ENCODE data around the gene NXPH3.
"Not testable (repeated sequence)": the region's sequence is repeated elsewhere in the genome, so short reads cannot be mapped to it uniquely, and the experiment has no call there.

Gene NXPH3

GRCh38 chr17:49575679-49576087, at the start of gene NXPH3:
Gene NXPH3 (plus strand): TSS chr17:49575871. CDS start chr17:49576220, 349 bp downstream.
- peak; percentile 68 for DNase-seq (ENCODE audit: low read depth)

- DNase-seq (ENCODE audit: low read depth), result no peak
Measured at GRCh38 chr17:49527927-49528651, 47.6 kb upstream of the NXPH3 start.

- DNase-seq (ENCODE audit: low read depth), result no peak
Measured at GRCh38 chr17:49528966-49529365, 46.7 kb upstream of the NXPH3 start.

GRCh38 chr17:49530118-49530517, 45.6 kb upstream of the NXPH3 start:
- DNase-seq (ENCODE audit: low read depth), result no peak

GRCh38 chr17:49543860-49544259, 31.8 kb upstream of the NXPH3 start:
- DNase-seq (ENCODE audit: low read depth), result no peak

- DNase-seq (ENCODE audit: low read depth), result no peak
Measured at GRCh38 chr17:49545007-49545660, 30.5 kb upstream of the NXPH3 start.

DNA sequence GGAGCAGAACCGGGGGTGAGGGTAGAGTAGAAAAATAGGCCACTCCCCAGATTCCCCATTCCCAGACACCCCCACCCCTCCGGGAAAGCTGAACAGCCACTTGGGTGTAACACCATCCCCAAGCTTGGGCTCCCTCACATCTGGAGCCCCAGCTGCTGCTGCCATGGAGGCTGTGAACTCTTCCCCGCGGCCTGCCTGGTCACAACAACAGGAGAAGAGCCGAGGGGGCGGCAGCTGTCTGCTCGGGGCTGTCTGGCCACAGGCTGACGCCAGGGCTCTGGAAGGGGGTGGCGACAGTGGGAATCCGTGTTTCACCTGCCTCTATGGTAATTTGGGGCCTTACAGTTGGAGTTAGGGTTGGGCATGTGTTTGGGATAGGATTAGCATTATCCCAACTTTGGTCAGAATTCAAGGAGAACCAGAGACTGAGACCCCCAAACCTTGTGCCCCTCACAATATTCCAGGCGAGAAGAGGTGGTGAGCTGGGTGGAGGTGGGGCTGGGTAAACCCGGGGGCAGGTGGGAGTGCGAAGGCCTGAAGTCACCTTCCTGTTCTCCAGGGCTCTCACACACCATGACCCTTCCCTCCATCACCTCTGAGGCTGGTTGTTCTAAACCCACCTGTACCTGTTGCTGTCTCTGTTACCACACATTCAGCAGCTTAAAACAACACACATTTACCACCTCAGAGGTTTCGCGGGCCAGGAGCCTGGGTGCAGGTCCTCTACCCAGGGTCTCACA, 29.7 kb upstream of the NXPH3 start:
- DNase-seq (ENCODE audit: low read depth), result no peak

DNA sequence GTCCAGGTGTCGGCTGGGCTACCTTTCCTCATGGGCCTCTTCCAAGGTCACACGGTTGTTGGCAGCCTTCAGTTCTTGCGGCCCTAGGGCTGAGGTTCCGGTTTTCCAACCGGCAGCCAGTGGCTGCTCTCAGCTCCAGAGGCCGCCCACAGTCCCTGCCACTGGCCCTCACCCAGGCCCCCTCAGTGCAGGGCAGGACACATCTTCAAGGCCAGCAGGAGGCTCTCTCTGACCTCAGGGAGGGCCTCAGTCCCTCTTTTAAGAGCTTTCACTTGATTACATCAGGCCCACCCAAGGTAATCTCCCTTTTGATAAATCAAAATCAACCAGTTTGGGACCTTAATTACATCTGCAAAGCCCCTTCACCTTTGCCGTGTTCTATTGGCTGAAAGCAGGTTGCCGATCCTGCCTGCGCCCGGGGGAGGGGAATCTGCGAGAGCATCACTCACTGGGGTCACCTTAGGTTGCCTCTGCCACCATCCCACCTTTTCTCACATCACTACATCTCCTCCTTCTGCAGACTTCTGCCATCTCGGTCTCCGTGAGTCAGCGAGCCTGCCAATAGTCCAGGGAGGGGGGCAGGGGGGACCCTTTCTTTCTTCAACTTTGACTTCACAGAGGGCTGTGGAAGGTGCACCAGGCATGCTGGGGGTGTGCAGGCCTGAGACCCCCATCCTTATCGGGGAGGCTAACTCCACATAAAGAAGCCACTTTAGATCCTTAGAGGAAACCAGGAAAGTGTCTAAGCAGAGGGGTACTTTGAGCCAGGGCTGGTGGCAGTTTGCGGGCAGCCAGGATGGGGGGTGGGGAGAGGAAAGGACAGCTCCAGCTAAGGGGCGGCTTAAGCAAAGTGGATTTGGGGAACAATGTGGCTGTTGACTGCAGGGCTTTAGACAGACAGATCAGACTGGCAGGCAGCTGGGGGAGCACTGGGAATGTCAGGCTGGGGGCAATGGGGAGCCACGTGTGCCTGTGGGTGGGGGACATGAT, 28.8 kb upstream of the NXPH3 start:
- DNase-seq (ENCODE audit: low read depth), result no peak

GRCh38 chr17:49547566-49547965, 28.1 kb upstream of the NXPH3 start:
- DNase-seq (ENCODE audit: low read depth), result no peak

GRCh38 chr17:49548051-49548505, 27.6 kb upstream of the NXPH3 start:
- DNase-seq (ENCODE audit: low read depth), result no peak

DNA sequence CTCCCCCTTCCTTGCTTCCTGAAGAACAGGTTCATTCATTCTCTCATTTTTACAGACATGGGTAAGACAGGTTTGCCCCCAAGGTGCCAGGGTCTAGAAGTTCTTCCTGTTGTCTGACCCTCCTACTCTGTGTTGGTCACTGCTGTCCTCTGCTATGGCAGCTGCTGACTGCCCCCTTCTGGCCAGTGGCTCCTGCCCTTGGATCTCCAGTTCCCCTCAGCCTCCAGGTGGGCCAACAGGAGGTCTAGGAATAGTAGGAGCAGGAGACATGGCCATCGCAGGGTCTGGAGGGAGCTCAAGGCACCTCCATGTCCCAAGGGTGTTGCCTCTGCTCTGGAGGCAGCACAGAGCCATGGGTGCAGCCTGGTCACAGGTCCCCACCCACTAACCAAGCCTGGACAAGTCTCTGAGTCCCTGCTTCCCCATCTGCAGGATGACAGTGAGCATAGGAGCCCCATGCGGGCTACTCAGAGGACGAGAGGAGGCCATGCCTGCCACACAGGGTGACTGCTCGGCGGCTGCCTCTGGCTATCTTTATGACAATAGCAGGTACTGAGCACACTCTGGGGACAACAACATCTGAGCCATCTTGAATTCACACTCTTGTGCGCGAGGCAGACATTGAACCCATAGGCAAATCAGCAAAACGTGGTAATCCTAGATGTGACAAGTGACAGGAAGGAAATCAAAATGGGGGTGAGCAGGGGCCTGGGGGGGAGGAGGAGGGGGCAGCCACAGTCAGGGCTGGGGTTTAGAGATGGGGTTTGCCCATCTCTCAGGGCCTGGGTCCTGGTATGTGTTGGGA, 27.0 kb upstream of the NXPH3 start:
- DNase-seq (ENCODE audit: low read depth), result peak; percentile 52

DNA sequence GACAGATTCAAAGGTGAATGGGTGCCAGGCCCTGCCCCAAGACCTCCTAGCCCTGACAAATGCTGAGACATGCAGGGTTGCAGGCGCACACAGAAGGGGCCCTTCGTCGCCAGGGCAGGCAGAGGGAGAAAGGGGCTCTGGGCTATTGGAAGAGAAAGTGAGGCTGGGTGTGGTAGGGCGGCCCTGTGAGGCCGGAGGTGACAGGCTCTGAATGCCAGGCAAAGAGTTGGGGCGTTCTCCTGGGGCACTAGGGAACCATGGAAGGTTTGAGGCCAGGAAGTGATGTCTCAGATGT, 26.4 kb upstream of the NXPH3 start:
- no peak for DNase-seq (ENCODE audit: low read depth)

- DNase-seq (ENCODE audit: low read depth), result no peak
Measured at GRCh38 chr17:49549691-49550678, 25.7 kb upstream of the NXPH3 start.

DNA sequence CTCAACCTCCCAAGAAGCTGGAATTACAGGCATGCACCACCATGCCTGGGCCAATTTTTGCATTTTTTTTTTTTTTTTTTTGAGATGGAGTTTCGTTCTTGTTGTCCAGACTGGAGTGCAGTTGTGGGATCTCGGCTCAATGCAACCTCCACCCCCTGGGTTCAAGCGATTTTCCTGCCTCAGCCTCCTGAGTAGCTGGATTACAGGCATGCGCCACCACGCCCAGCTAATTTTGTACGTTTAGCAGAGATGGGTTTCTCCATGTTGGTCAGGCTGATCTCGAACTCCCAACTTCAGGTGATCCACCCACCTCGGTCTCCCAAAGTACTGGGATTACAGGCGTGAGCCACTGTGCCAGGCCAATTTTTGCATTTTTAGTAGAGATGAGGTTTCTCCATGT, 24.9 kb upstream of the NXPH3 start:
- DNase-seq (ENCODE audit: low read depth), result not testable (repeated sequence)

DNA sequence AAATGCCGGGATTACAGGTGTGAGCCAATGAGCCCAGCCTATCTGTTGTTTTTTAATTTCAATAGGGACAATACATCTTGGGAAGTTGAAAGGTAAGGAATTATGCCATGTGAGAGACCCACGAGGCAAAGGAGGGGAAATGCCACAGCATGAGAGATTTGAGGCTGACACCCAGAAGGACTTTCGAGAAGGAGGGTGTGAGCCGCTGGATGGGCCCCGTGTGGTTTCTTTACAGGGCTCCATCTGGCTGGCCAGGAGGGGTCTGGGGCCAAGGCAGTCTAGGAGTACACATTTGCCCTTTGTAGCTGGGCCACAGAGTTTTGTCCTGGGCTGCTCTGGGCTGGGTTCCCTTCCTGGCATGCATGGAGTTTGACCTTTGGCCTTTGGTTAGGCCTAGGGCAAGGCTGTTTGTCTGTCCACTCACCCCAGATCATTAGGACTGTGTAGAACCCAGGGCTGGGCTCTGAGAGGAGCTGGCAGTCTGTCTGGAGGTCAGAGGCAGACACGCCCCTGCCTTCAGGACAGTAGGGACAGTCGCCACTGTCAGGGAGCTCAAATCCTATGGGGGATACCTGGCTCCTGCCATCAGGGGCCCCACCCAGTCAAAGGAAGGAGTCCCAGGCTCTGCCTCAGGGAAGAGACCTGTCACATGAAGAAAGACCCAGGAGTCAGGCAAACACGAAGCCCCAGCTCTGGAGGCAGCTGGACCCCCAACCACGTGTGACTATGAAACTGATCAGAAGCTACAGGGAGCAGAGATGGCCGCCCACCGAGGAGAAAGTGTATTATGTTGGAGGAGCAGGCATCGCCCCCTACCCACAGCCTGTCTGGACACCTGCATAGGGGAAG, 24.2 kb upstream of the NXPH3 start:
- DNase-seq (ENCODE audit: low read depth), result no peak

- no peak for DNase-seq (ENCODE audit: low read depth)
Measured at GRCh38 chr17:49552070-49552751, 23.5 kb upstream of the NXPH3 start.

DNA sequence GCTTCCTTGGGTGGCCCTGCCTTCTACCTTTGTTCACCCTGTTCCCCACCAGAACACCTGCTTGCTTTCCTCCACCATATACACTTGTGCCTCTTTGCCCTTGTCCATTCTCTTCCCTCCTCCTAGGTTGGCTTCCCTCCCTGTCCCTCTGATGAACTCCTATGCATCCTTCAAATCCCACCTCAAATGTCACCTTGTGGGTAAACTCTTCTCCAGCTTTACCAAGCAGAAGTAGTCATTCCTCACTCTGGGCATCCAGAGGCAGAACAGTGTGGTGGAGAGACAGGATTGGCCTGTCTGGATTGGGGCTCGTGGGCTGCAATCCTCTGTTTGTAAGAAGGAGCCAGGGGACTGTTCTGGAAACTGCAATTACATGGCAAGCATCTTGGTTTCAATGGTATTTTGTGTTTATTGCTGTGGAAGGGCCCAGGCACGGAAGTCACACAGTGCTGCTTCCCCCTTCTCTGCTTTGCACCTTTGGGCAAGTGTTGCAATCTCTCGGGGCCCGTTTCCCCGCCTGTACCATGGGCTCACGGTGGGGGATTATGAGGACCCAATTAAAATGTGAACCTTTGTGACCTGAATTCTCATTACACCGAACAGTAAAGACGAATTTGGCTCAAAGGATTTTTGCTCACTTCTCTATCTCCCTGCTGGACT, 21.9 kb upstream of the NXPH3 start:
- no peak for DNase-seq (ENCODE audit: low read depth)

Measured in EH (cell line).